Ovary (tissue), 3 donors: ENCODE measurements around the gene RNF152.

Source experiments
- EP300 ChIP-seq: sonication (generic); formaldehyde crosslinking; IDR thresholded peaks from one replicate; pipeline ENCODE4 v1.6.1; 2017; ENCODE audit warnings: antibody characterized with exemption
- POLR2A ChIP-seq: fragments of 450-650 bp; IDR thresholded peaks from one replicate; pipeline ENCODE4 v1.6.1; 2017; ENCODE audit warnings: antibody characterized with exemption, mild to moderate bottlenecking, moderate library complexity
- TF ChIP-seq, protein P1 (sequence below), 3 donors: fragments of 450-650 bp in 2 of 3; fragments of 200-600 bp in 1 of 3; IDR thresholded peaks; one replicate each; pipeline versions ENCODE4 v1.5.1 to v1.8.0; 2016 to 2022; ENCODE audit warnings: antibody characterized with exemption in 3 of 3, mild to moderate bottlenecking in 1 of 3
- donor health status: DM: no; HTN: no; CAD: no.

DNA sequence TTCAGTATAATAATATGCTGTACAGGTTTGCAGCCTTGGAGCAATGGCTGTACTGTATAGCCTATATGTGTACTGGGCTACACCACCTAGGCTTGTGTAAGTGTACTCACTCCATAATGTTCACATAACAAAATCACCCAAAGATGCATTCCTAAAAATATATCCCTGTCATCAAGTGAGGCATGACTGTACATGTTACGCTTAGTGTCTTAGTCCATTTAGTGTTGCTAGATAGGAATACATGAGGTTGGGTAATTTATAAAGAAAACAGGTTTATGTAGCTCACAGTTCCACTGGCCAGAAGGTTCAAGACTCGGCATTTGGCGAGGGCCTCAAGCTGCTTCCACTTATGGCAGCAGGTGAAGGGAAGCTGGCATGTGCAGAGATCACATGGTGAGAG lies 31.4 kb downstream of the RNF152 start:
- TF ChIP-seq, protein P1, sequence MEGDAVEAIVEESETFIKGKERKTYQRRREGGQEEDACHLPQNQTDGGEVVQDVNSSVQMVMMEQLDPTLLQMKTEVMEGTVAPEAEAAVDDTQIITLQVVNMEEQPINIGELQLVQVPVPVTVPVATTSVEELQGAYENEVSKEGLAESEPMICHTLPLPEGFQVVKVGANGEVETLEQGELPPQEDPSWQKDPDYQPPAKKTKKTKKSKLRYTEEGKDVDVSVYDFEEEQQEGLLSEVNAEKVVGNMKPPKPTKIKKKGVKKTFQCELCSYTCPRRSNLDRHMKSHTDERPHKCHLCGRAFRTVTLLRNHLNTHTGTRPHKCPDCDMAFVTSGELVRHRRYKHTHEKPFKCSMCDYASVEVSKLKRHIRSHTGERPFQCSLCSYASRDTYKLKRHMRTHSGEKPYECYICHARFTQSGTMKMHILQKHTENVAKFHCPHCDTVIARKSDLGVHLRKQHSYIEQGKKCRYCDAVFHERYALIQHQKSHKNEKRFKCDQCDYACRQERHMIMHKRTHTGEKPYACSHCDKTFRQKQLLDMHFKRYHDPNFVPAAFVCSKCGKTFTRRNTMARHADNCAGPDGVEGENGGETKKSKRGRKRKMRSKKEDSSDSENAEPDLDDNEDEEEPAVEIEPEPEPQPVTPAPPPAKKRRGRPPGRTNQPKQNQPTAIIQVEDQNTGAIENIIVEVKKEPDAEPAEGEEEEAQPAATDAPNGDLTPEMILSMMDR (IDR thresholded peaks at IDR 0.05), result no peak
- TF ChIP-seq POLR2A (no peak), EP300 (no peak)
